ENCODE results near the gene PCSK5. TPM values are rescaled to one million over a fixed set of nuclear protein-coding genes. Genes with fewer than 3 reads are reported as not detected.

PCSK5 gene
- total and polyA plus RNA-seq, 2 of the 8 experiments (the other 6 are each of a cell fraction or from before 2014, with no cell fraction given), result 5.5 to 10.7 TPM

DNA sequence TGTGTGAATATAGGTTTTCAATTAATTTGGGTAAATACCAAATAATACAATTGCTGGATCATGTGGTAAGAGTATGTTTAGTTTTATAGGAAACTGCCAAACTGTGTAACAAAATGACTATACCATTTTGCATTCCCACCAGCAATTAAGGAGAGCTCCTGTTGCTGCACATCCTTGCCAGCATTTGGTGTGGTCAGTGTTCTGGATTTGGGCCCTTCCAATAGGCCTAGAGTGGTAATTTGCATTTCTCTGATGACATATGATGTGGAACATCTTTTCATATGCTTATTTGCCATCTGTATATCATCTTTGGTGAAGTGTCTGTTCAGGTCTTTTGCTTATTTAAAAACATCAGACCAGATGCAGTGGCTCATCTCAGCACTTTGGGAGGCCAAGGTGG is 515.4 kb downstream of the PCSK5 start (continued):
- no peak for TF ChIP-seq POLR2A (IDR thresholded peaks at IDR 0.05; ENCODE audit: control extremely low read depth in 1 of 2, low read depth in 2 of 2, low read length in 2 of 2)
- no peak for TF ChIP-seq KDM5A (IDR thresholded peaks at IDR 0.05; ENCODE audit: low read length)
- no peak for TF ChIP-seq KDM1A (IDR thresholded peaks at IDR 0.05; ENCODE audit: borderline replicate concordance, low read length)
